Bronchial epithelial cell (primary cell): Measurements from ENCODE around the gene ENKUR. TPM values are rescaled to one million over a fixed set of nuclear protein-coding genes. Genes with fewer than 3 reads are reported as not detected.
A peak's percentile ranks its signal among the peaks of the same experiment; 100 is the strongest.

ENCODE experiments used
- DNase-seq: peaks from one replicate; pipeline ENCODE4 v3.0.0-alpha.2; 2010; ENCODE audit warnings: low read depth
- FAIRE-seq: peaks from 2 replicates; lab custom pipeline; 2011; peaks lifted over from hg19 to GRCh38; lab: Jason Lieb, UNC
- H3K27me3 ChIP-seq: 2 replicates; pipeline ENCODE4 v1.5.1; 2011; ENCODE audit warnings: low read length; ENCODE audit not compliant: control insufficient read depth, insufficient read depth
- H3K36me3 ChIP-seq: 2 replicates; pipeline ENCODE4 v1.5.1; 2011; ENCODE audit warnings: low read length; ENCODE audit not compliant: control insufficient read depth, insufficient read depth
- H3K4me3 ChIP-seq: 2 replicates; pipeline ENCODE4 v1.5.1; 2011; ENCODE audit warnings: mild to moderate bottlenecking, low read depth, low read length, control low read depth
- CTCF ChIP-seq: IDR thresholded peaks from 2 replicates; pipeline ENCODE4 v1.5.1; 2011; ENCODE audit warnings: mild to moderate bottlenecking, moderate library complexity, low read length, control low read depth, inconsistent platforms; ENCODE audit not compliant: insufficient read depth, severe bottlenecking
- total RNA-seq: library from RNA; depleted of rRNA; stranded (reverse); fragments of >200 nt; gene quantifications from 2 replicates; pipeline ENCODE4 v1.2.1, GENCODE V29; 2014

ENKUR gene
- total RNA-seq, 1 donor from 2014 or later = 0.26 TPM

DNA sequence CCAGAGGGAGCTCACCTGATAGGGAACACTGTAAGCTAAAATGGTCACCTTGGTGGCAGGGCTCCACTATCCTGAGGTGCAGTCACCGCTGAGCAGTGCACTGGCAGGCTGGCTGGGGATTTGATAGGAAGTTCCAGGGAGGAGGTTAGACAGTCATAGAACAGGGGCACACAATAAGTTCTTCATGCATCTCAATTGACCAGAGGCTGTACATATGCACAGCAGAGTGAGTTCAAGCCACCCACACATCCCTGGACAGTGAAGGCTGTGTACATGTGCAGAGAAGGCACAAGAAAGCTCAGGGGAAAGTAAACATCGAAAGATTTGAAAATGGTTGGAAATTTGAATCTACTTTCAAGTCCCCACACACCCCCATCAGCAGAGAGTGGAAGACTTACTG lies 77.4 kb downstream of the ENKUR start:
- TF ChIP-seq CTCF = no peak
- no peak overlapping the region for H3K4me3 ChIP-seq
- no peaks in the 10 kb centered on the region for H3K36me3 ChIP-seq
- H3K27me3 ChIP-seq = no peaks in the 10 kb centered on the region
- DNase-seq = no peak
- no peak for FAIRE-seq

DNA sequence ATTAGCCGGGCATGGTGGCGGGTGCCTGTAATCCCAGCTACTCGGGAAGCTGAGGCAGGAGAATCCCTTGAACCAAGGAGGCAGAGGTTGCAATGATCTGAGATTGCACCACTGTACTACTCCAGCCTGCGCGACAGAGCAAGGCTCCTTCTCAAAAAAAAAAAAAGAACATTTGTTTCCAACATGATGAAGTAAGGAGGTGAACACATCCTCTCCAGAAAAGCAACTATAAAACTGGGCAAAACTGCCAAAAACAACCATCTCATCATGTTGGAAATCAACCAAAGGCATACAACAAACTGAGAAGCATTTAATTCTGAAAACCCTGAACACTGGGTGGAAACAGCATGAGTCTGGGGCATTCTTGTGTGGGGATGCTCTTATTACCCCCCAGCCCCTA lies 77.9 kb downstream of the ENKUR start:
- Histone ChIP-seq H3K36me3 (no peaks in the 10 kb centered on the region), H3K27me3 (no peaks in the 10 kb centered on the region), H3K4me3 (no peak overlapping the region)
- no peak for DNase-seq
- FAIRE-seq = no peak
- no peak for TF ChIP-seq CTCF

DNA sequence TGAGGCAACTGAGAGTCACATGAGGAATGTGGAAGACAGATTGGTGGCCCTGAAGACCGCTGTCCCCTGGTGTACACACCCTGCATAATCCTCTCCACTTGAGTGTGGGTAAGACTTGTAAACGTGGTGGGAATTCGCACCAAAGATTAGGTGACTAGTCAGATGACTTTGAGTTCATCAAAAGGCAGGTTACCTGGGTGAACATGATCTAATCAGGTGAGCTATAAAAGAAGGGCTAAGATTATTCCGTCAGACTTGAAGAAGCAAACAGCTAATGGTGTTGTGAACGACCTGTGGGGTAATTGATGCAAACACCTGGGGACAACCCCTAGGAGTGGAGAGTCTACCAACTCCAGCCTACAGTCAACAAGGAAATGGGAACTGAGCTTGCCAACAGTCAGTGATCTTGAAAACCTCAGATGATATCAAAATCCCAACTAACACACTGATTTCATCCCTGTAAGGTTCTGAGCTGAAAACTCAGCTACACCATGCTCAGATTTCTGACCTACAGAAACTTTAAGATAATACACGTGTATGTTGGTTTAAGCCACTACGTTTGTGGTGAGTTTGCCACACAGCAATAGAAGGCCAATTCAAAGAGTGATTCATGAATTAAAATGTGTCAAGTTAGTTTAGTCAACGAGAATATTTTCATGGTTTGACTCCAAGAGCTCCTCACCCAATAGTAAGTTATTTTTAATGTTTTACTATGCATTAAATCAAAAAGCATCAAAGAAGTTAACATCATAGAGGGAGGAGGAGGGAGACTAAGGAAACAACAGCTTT lies 80.3 kb downstream of the ENKUR start:
- H3K4me3 ChIP-seq = no peak overlapping the region
- H3K36me3 ChIP-seq = no peaks in the 10 kb centered on the region
- H3K27me3 ChIP-seq = no peaks in the 10 kb centered on the region
- peak; percentile 50 for FAIRE-seq
- TF ChIP-seq CTCF = no peak
- peak; percentile 65 for DNase-seq

Other genes with a start within 250 kb of the ENKUR start
- 2.4 and 5.5 TPM in 2 replicates for gene PRTFDC1, start 63.6 kb downstream of the ENKUR start, total RNA-seq
- 4.0 and 5.0 TPM in 2 replicates for gene THNSL1, start 454 bp upstream of the ENKUR start, total RNA-seq
- gene GPR158, start 158.8 kb upstream of the ENKUR start, total RNA-seq = under 0.01 TPM in 1 of 2 replicates, not detected in the other